ENCODE data around the gene GRPEL2. TPM values are rescaled to one million over a fixed set of nuclear protein-coding genes. Genes with fewer than 3 reads are reported as not detected.

GRPEL2 gene
- total and polyA plus RNA-seq, 2 of the 8 experiments (the other 6 are each of a cell fraction or from before 2014, with no cell fraction given), result 11.2 to 52.2 TPM

DNA sequence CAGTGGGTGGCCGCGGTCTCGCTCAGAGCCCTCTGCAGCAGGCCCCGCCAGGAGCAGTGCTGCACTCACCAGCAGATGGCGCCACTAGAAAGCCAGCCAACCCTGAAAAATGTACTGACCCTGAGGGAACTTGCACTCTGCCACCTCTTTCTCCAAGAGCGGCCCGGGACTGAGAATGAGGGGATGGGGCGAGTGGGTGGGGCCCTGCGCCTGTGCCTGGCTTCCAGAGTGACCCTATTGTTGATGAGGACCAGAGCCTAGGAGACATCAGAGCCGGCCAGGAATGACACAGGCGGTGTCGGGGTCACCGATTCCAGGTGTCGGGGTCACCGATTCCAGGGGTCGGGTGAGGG, 36.7 kb downstream of the GRPEL2 start:
- Histone ChIP-seq H3K9ac (replicated peaks in 1 of 4; ENCODE audit: extremely low read depth in 1 of 4, low read depth in 3 of 4, low read length in 3 of 4) (no peak overlapping the region), H3K14ac (ENCODE audit: insufficient read length) (no peak overlapping the region), H2BK5ac (ENCODE audit: low read depth, low read length) (no peak overlapping the region), H4K91ac (replicated peaks; ENCODE audit: insufficient read length, low read length) (no peak overlapping the region), H3K18ac (ENCODE audit: extremely low read depth, low read length) (0 out of 2 replicates have a peak overlapping the region, but pooled peaks have one; percentile 81), H2BK15ac (ENCODE audit: low read length) (no peak overlapping the region), H3K56ac (replicated peaks; ENCODE audit: insufficient read length, low read depth, low read length) (no peak overlapping the region), H3K27ac (ENCODE audit: low read depth, low read length) (no peak overlapping the region), H3K23ac (ENCODE audit: insufficient read length) (no peak overlapping the region), H4K5ac (ENCODE audit: insufficient read length, low read depth, low read length) (no peak overlapping the region), H3K27me3 (replicated peaks in 1 of 4; ENCODE audit: control insufficient read depth in 3 of 4, extremely low read depth in 1 of 4, insufficient read depth in 3 of 4, low read length in 3 of 4) (no peaks in the 10 kb centered on the region), H3K4me2 (ENCODE audit: insufficient read depth in 1 of 2, low read depth in 2 of 2, low read length in 2 of 2) (no peak overlapping the region), H3K79me2 (ENCODE audit: control insufficient read depth in 1 of 2, insufficient read depth in 2 of 2, low read length in 2 of 2) (no peaks in the 10 kb centered on the region), H2AK5ac (ENCODE audit: low read depth, low read length) (no peak overlapping the region), H2BK20ac (ENCODE audit: low read length) (no peak overlapping the region), H3K9me3 (ENCODE audit: insufficient read depth in 2 of 2, low read depth in 1 of 2, low read length in 1 of 2) (no peaks in the 10 kb centered on the region), H3K23me2 (ENCODE audit: low read depth, low read length) (no peaks in the 10 kb centered on the region), H3K4me3 (ENCODE audit: extremely low read depth in 1 of 4, insufficient read depth in 2 of 4, low read depth in 3 of 4, low read length in 4 of 4) (no peak overlapping the region), H4K20me1 (replicated peaks in 1 of 2; ENCODE audit: control insufficient read depth in 1 of 2, insufficient read depth in 2 of 2, low read length in 2 of 2) (no peaks in the 10 kb centered on the region), H2BK120ac (replicated peaks; ENCODE audit: low read depth, low read length) (no peak overlapping the region), H3K79me1 (ENCODE audit: low read depth, low read length) (no peaks in the 10 kb centered on the region), H2AFZ (ENCODE audit: low read length) (peak overlapping the region; percentile 81; the same call in 1 of the 2 replicates), H3K4ac (replicated peaks; ENCODE audit: insufficient read length, low read depth, low read length) (no peak overlapping the region), H2BK12ac (ENCODE audit: low read depth, low read length) (no peak overlapping the region), H3K4me1 (replicated peaks in 1 of 4; ENCODE audit: control insufficient read depth in 3 of 4, insufficient read depth in 4 of 4, low read length in 3 of 4) (no peaks in the 10 kb centered on the region; a peak in 3 of 7 replicates), H4K8ac (ENCODE audit: extremely low read depth, insufficient read depth, low read length) (no peak overlapping the region; the same call in 1 of the 2 replicates), H3K36me3 (ENCODE audit: control insufficient read depth in 2 of 4, insufficient read depth in 4 of 4, low read length in 3 of 4) (no peaks in the 10 kb centered on the region)
- peak; percentile 56 to 96 for DNase-seq (ENCODE audit: low read depth in 1 of 2, low spot score in 2 of 2)
- POLR2A ChIA-PET (ENCODE audit: partially characterized antibody), result interaction anchor here (1.0 to 1.6 kb wide), 6 partner anchors 10 to 53 kb away, joined by 3 to 4 read pairs (median 3); no protein-coding TSS in a partner anchor
- CTCF ChIA-PET (ENCODE audit: partially characterized antibody), result interaction anchor here (0.6 to 46.1 kb wide), 41 partner anchors 8 to 552 kb away, joined by 3 to 1310 read pairs (median 4); partner anchors contain the start of genes GRPEL2 and PCYOX1L
- FAIRE-seq, result no peak
- WGBS, 2 experiments (ENCODE audit: extremely low coverage in 1 of 2, insufficient coverage in 1 of 2, insufficient read length in 1 of 2, insufficient replicate concordance in 2 of 2, low coverage in 1 of 2, low lambda C conversion rate in 2 of 2, missing lambda C conversion rate in 1 of 2), result 53% methylated on average over 16 of the region's 16 CpGs; no CpG with 5 or more reads in 1 of the 2 experiments
- TF ChIP-seq YY1 (IDR thresholded peaks at IDR 0.05; ENCODE audit: low read depth, low read length) (0 out of 2 replicates have a peak, but pooled peaks have one; percentile 38), EGR1 (IDR thresholded peaks at IDR 0.05; ENCODE audit: borderline replicate concordance, low read depth, low read length) (no peak), SP1 (IDR thresholded peaks at IDR 0.05; ENCODE audit: low read depth, low read length) (no peak), SRF (IDR thresholded peaks at IDR 0.05; ENCODE audit: low read depth, low read length) (no peak), SP4 (IDR thresholded peaks at IDR 0.05; ENCODE audit: low read length) (no peak), PHF8 (conservative IDR thresholded peaks at IDR 0.05; ENCODE audit: low read depth, low read length) (no peak), SIX5 (IDR thresholded peaks at IDR 0.05; ENCODE audit: low read depth, low read length) (no peak), RAD21 (IDR thresholded peaks at IDR 0.05 in 1 of 2, conservative IDR thresholded peaks at IDR 0.05 in 1 of 2; ENCODE audit: low read depth in 2 of 2, low read length in 2 of 2) (peak; percentile 87 to 93), ZNF274 (IDR thresholded peaks at IDR 0.05; ENCODE audit: borderline replicate concordance, extremely low read depth, low read length) (no peak), CREB1 (IDR thresholded peaks at IDR 0.05) (peak; percentile 10; the same call in 1 of the 2 replicates), ASH2L (IDR thresholded peaks at IDR 0.05; ENCODE audit: low read length) (no peak), CHD2 (IDR thresholded peaks at IDR 0.05; ENCODE audit: low read length) (0 out of 2 replicates have a peak, but pooled peaks have one; percentile 38), TBP (IDR thresholded peaks at IDR 0.05; ENCODE audit: low read depth, low read length) (no peak), TAF1 (IDR thresholded peaks at IDR 0.05; ENCODE audit: low read depth, low read length) (no peak)
- TF ChIP-seq, protein P1, sequence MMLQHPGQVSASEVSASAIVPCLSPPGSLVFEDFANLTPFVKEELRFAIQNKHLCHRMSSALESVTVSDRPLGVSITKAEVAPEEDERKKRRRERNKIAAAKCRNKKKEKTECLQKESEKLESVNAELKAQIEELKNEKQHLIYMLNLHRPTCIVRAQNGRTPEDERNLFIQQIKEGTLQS (IDR thresholded peaks at IDR 0.05; ENCODE audit: insufficient read depth, low read depth, low read length), result peak; percentile 8; the same call in 1 of the 2 replicates

All from H1 (cell line).